ENCODE results near the gene PHYKPL.
"Not testable (repeated sequence)": the region's sequence is repeated elsewhere in the genome, so short reads cannot be mapped to it uniquely, and the experiment has no call there.

The PHYKPL gene

GRCh38 chr5:178261666-178262600, 29.3 kb upstream of the PHYKPL start:
- Histone ChIP-seq H3K4me3 (ENCODE audit: low read depth, low read length) (no peak overlapping the region), H3K27me3 (ENCODE audit: control insufficient read depth, insufficient read depth, low read length) (no peaks in the 10 kb centered on the region), H3K9ac (ENCODE audit: low read depth, low read length) (no peak overlapping the region), H3K36me3 (ENCODE audit: control insufficient read depth, insufficient read depth, low read length) (no peaks in the 10 kb centered on the region), H3K9me3 (ENCODE audit: control insufficient read depth, insufficient read depth, low read length) (no peaks in the 10 kb centered on the region), H3K4me1 (ENCODE audit: control insufficient read depth, insufficient read depth, low read length) (no peaks in the 10 kb centered on the region)

GRCh38 chr5:178259623-178260536, 27.3 kb upstream of the PHYKPL start:
- H3K27me3 ChIP-seq (ENCODE audit: control insufficient read depth, insufficient read depth, low read length): no peaks in the 10 kb centered on the region
- H3K4me3 ChIP-seq (ENCODE audit: low read depth, low read length): no peak overlapping the region
- no peaks in the 10 kb centered on the region for H3K36me3 ChIP-seq (ENCODE audit: control insufficient read depth, insufficient read depth, low read length)
- no peak overlapping the region for H3K9ac ChIP-seq (ENCODE audit: low read depth, low read length)
- H3K9me3 ChIP-seq (ENCODE audit: control insufficient read depth, insufficient read depth, low read length): no peaks in the 10 kb centered on the region
- no peaks in the 10 kb centered on the region for H3K4me1 ChIP-seq (ENCODE audit: control insufficient read depth, insufficient read depth, low read length)

GRCh38 chr5:178257650-178258049, 25.0 kb upstream of the PHYKPL start:
- no peaks in the 10 kb centered on the region for H3K4me1 ChIP-seq (ENCODE audit: control insufficient read depth, insufficient read depth, low read length)
- H3K9me3 ChIP-seq (ENCODE audit: control insufficient read depth, insufficient read depth, low read length): no peaks in the 10 kb centered on the region
- H3K36me3 ChIP-seq (ENCODE audit: control insufficient read depth, insufficient read depth, low read length): no peaks in the 10 kb centered on the region
- H3K9ac ChIP-seq (ENCODE audit: low read depth, low read length): no peak overlapping the region
- no peaks in the 10 kb centered on the region for H3K27me3 ChIP-seq (ENCODE audit: control insufficient read depth, insufficient read depth, low read length)
- no peak overlapping the region for H3K4me3 ChIP-seq (ENCODE audit: low read depth, low read length)

GRCh38 chr5:178256746-178257145, 24.1 kb upstream of the PHYKPL start:
- Histone ChIP-seq H3K36me3 (ENCODE audit: control insufficient read depth, insufficient read depth, low read length) (no peaks in the 10 kb centered on the region), H3K9me3 (ENCODE audit: control insufficient read depth, insufficient read depth, low read length) (no peaks in the 10 kb centered on the region), H3K27me3 (ENCODE audit: control insufficient read depth, insufficient read depth, low read length) (no peaks in the 10 kb centered on the region), H3K4me3 (ENCODE audit: low read depth, low read length) (no peak overlapping the region), H3K9ac (ENCODE audit: low read depth, low read length) (no peak overlapping the region), H3K4me1 (ENCODE audit: control insufficient read depth, insufficient read depth, low read length) (no peaks in the 10 kb centered on the region)

DNA sequence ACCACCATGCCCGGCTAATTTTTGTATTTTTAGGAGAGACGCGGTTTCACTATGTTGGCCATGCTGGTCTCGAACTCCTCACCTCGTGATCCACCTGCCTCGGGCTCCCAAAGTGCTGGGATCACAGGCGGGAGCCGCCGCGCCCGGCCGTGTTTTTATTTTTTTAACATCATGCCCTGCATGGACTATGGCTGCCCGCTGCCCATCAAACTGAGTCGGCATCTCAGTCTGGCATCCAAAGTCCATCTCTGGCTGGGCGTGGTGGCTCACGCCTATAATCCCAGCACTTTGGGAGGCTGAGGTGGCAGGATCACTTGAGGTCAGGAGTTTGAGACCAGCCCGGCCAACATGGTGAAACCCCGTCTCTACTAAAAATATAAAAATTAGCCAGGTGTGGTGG, 21.0 kb upstream of the PHYKPL start:
- not testable (repeated sequence) for H3K9ac ChIP-seq (ENCODE audit: low read depth, low read length); H3K4me1 ChIP-seq (ENCODE audit: control insufficient read depth, insufficient read depth, low read length); H3K36me3 ChIP-seq (ENCODE audit: control insufficient read depth, insufficient read depth, low read length); H3K27me3 ChIP-seq (ENCODE audit: control insufficient read depth, insufficient read depth, low read length); H3K9me3 ChIP-seq (ENCODE audit: control insufficient read depth, insufficient read depth, low read length); H3K4me3 ChIP-seq (ENCODE audit: low read depth, low read length)

DNA sequence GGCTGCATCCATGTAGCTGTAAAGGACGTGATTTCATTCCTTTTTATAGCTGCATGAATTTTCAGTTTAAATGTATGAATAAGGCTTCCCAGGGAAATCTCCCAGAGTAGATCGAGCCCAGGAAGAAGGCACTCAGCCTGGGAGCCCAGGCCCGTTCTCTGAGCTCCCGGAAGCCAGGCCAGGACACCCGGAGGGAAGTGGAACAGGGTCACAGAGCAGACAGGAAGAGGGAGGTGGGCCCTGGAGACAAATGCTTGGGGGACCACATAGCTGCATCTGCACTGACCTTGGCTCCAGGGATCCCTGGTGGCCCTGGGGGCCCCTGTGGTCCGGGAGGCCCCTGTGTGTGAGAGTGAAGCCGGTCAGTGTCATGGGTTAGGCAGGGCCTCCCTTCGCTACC, 19.7 kb upstream of the PHYKPL start:
- no peaks in the 10 kb centered on the region for H3K36me3 ChIP-seq (ENCODE audit: control insufficient read depth, insufficient read depth, low read length)
- no peak overlapping the region for H3K4me3 ChIP-seq (ENCODE audit: low read depth, low read length)
- no peaks in the 10 kb centered on the region for H3K4me1 ChIP-seq (ENCODE audit: control insufficient read depth, insufficient read depth, low read length)
- no peaks in the 10 kb centered on the region for H3K27me3 ChIP-seq (ENCODE audit: control insufficient read depth, insufficient read depth, low read length)
- no peaks in the 10 kb centered on the region for H3K9me3 ChIP-seq (ENCODE audit: control insufficient read depth, insufficient read depth, low read length)
- H3K9ac ChIP-seq (ENCODE audit: low read depth, low read length): no peak overlapping the region

GRCh38 chr5:178250263-178250662, 17.7 kb upstream of the PHYKPL start:
- Histone ChIP-seq H3K4me3 (ENCODE audit: low read depth, low read length) (no peak overlapping the region), H3K9me3 (ENCODE audit: control insufficient read depth, insufficient read depth, low read length) (no peaks in the 10 kb centered on the region), H3K4me1 (ENCODE audit: control insufficient read depth, insufficient read depth, low read length) (no peaks in the 10 kb centered on the region), H3K9ac (ENCODE audit: low read depth, low read length) (no peak overlapping the region), H3K36me3 (ENCODE audit: control insufficient read depth, insufficient read depth, low read length) (no peaks in the 10 kb centered on the region), H3K27me3 (ENCODE audit: control insufficient read depth, insufficient read depth, low read length) (no peaks in the 10 kb centered on the region)

- Histone ChIP-seq H3K27me3 (ENCODE audit: control insufficient read depth, insufficient read depth, low read length) (no peaks in the 10 kb centered on the region), H3K9me3 (ENCODE audit: control insufficient read depth, insufficient read depth, low read length) (no peaks in the 10 kb centered on the region), H3K9ac (ENCODE audit: low read depth, low read length) (no peak overlapping the region), H3K4me3 (ENCODE audit: low read depth, low read length) (no peak overlapping the region), H3K4me1 (ENCODE audit: control insufficient read depth, insufficient read depth, low read length) (no peaks in the 10 kb centered on the region), H3K36me3 (ENCODE audit: control insufficient read depth, insufficient read depth, low read length) (no peaks in the 10 kb centered on the region)
Observed at GRCh38 chr5:178249191-178249989, 16.8 kb upstream of the PHYKPL start.

DNA sequence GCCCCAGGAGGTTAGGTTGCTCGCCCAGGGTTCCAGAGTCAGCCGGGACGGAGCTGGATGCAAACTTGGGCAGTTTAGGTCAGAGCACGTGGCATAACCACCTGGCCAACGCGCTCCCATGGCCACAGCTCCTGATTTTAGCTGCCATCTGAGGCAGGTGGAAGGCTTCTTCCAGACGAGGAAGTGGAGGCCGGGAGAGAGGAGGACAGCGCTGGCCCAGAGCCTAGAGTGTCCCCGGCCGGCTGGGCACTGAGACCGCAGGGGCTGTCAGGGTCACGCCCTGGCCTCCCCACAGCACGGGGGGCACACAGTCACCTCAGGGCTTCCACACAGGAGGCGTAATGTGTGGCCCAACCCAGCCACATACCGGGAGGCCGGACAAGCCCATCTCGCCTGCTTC, 16.1 kb upstream of the PHYKPL start:
- Histone ChIP-seq H3K4me1 (ENCODE audit: control insufficient read depth, insufficient read depth, low read length) (no peaks in the 10 kb centered on the region), H3K9ac (ENCODE audit: low read depth, low read length) (no peak overlapping the region), H3K4me3 (ENCODE audit: low read depth, low read length) (no peak overlapping the region)

DNA sequence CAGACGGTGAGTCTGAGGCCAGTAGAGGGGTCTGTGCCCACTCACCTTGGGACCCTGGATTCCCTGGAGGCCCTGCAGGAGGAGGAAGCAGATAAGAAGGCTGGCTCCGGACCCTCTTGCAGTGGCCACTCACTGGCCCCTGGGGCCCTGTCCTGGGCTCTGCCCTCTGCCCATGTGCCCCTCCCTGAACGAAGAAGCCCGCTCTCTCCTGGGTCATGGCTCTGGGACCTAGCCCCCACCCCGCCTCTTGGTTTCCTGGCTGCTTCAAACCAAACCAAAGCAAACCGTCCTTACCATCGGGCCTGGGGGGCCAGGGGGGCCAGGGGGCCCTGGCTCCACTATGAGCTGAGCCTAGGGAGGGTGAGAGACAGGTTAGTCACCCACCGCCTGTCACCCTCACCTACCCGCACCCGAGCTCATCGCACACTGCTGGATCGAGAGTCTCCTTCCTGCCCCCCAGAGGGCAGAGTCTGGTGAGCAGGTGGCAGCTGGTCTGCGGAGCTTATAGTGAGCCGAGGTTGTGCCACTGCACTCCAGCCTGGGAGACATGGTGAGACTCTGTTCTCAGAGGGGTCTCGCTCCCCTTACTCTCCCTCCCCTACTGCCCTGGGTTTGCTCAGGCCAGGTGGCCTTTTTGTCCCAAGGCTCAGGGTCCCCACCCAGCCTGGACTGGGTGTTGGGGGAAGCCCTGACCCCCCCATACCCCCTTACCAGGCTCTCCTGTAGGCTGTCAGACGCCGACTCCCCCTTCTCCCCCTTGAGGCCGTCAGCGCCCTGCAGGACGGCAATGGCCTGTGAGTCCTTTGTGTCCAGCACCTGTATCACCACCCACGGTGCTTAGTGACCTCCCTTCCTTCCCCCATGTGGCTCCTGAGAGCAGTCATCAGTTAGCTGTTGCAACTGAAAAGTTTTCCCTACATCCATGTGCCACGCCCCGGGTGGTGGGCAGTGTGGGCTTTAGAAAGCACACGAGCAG, 15.2 kb upstream of the PHYKPL start:
- no peak overlapping the region for H3K9ac ChIP-seq (ENCODE audit: low read depth, low read length)

More for the DNA sequence above, 16.1 kb upstream of the PHYKPL start:
- Histone ChIP-seq H3K9me3 (ENCODE audit: control insufficient read depth, insufficient read depth, low read length) (no peaks in the 10 kb centered on the region), H3K36me3 (ENCODE audit: control insufficient read depth, insufficient read depth, low read length) (no peaks in the 10 kb centered on the region), H3K27me3 (ENCODE audit: control insufficient read depth, insufficient read depth, low read length) (no peaks in the 10 kb centered on the region)

More for the DNA sequence above, 15.2 kb upstream of the PHYKPL start:
- Histone ChIP-seq H3K27me3 (ENCODE audit: control insufficient read depth, insufficient read depth, low read length) (no peaks in the 10 kb centered on the region), H3K4me1 (ENCODE audit: control insufficient read depth, insufficient read depth, low read length) (no peaks in the 10 kb centered on the region), H3K9me3 (ENCODE audit: control insufficient read depth, insufficient read depth, low read length) (no peaks in the 10 kb centered on the region), H3K36me3 (ENCODE audit: control insufficient read depth, insufficient read depth, low read length) (no peaks in the 10 kb centered on the region), H3K4me3 (ENCODE audit: low read depth, low read length) (no peak overlapping the region)

Measured in iPS-15b (cell line).